DMS79 (cell line): ENCODE results near the gene ZNF223.
A peak's percentile ranks its signal among the peaks of the same experiment; 100 is the strongest.

Experiments
- DNase-seq: peaks from one replicate; lab custom pipeline; 2025; lab: John Stamatoyannopoulos, UW

The ZNF223 gene

GRCh38 chr19:44051650-44052402, at the start of gene ZNF223:
Gene ZNF223 (plus strand): TSS chr19:44052036. CDS start chr19:44055177, 3,141 bp downstream.
- peak; percentile 87 for DNase-seq

- no peak for DNase-seq
Observed at GRCh38 chr19:44002212-44002565, 49.6 kb upstream of the ZNF223 start.

DNA sequence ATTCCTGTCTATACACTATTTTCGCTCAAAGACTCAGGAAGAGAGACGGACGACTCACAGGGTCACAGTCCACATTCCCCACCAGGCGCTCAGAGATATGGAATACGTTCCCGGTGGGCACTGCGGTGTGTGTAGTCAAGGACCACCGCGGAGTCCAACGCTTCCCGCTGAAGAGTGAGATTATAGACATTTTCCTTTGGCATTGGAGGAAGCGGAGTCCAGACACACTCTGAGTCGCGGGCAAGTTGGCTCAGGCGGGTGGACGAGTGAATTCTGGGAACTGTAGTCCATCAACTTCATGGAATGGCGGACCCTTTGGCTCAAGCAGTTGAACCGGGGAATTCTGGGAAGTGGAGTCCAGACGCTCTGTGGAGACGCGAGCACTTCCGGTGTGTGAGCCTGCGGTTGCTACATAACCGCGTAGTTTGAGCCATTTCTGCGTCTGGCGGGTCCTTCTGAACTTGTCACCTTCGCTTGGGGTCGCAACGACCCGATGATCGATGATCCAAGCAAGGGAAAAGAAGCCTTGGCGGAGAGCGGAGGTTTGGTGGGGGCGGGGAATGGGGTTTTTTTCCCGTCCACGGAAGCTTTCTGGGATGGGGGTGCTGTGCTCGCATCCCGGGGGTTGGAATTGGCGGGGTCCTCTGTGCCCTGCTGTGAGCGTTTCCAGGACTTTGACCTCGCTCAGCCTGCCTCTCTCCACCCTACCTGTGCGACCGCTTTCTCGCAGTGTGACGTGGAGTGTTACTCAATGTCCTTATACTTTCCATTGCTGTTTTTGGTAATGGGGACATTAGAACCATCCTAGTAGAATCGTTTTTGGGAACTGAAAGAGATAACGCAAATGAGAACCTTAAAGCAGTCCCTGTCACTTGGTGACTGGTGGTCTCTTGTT, 49.0 kb upstream of the ZNF223 start, which contains the start of gene ZNF230:
Gene ZNF230, plus strand, starts transcription at position 392 of the 895 bp plus-strand sequence. CDS start 4,122 bp downstream, outside the sequence.
- DNase-seq: peak; percentile 94

DNA sequence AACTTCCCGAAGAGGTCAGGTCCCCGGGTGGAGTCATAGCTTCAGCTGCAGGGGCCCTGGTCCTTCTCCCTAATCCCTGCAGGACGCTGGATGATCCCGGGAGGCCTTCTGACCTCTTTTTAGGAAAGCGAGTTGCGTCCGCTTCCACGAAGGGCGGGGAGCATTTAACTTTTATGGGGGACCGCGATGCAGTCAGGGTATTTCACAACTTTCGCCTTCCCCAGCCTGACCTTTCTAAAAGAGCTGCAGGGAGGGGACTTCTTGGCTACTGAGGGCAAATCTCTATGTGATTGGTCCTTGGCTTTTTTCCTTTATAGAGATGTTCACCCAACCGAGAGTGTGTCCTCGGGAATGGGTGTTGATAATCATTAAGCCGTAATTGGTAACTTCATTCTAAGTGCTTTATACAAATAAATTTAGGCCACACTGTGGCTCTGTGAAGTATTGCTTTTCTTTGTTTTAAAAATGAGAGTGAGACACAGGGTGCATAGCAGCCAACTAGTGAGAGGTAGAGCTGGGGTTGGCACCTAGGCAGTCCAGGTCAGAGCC, 48.3 kb upstream of the ZNF223 start:
- no peak for DNase-seq

DNA sequence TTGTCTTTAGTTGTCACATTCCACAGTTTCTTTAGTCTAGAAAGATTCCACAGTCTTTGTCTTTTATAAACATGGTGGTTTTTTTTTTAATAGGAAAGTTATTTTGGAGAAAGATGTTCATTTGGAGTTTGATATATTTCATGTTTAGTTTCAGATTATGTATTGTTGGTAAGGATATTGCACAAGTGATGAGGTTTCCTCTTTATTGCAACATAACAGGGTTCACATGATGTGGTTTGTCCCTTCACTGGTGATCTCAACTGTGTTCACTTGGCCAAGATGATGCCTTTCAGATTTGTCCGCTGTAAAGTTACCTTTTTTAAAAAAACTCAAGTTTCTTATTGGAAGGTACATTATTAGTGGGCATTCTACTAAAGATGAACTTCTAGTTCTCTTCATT, 45.9 kb upstream of the ZNF223 start:
- no peak for DNase-seq

- DNase-seq: no peak
Observed at GRCh38 chr19:44007473-44007872, 44.4 kb upstream of the ZNF223 start.

DNA sequence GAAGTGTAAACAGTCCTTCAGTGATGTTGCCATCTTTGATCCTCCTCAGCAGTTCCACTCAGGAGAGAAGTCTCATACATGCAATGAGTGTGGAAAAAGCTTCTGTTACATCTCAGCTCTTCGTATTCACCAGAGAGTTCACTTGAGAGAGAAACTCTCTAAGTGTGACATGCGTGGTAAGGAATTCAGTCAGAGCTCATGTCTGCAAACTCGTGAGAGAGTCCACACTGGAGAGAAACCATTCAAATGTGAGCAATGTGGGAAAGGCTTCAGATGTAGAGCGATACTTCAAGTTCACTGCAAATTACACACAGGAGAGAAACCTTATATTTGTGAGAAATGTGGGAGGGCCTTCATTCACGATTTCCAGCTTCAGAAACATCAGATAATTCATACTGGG, 41.4 kb upstream of the ZNF223 start:
- DNase-seq: no peak

- no peak for DNase-seq
Observed at GRCh38 chr19:44019498-44019897, 32.3 kb upstream of the ZNF223 start.

- DNase-seq: no peak
Observed at GRCh38 chr19:44021221-44021620, 30.6 kb upstream of the ZNF223 start.

GRCh38 chr19:44024900-44025216, 27.0 kb upstream of the ZNF223 start:
- no peak for DNase-seq

DNA sequence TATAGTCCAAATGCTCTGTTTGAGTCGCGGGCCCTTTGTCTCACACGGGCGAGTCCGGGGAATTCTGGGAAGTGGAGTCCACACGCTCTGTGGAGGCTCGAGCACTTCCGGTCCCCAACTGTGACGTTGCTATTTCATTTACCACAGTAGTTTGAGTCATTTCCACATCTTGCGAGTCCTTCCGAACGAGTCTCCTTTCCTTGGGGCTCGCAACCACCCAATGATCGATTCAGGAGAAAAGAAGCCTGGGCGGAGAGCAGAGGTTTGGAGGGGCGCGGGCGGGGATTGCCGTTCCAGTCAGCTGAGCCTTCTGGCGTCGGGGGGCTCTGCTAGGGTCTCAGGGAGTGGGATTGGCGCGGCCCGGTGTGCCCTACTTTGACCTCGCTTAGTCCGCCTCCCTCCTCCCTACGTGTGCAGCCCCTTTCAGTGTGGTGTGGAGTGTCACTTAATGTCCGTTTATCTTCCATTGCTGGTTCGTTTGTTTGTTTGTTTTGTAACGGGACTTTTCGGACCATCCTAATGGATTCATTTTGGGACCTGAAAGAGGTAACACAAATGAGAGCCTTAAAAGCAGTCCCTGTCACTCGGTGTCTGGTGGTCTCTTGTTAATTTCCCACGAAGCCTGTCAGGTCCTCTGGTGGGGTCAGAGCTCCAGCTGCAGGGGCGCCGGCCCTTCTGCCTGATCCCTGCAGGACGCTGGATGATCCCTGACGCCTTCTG, 26.5 kb upstream of the ZNF223 start, which contains the start of gene ZNF222:
Gene ZNF222, plus strand, starts transcription at position 163 of the 720 bp plus-strand sequence. Its CDS starts 58 bp downstream, at position 221.
- peak; percentile 83 for DNase-seq

- no peak for DNase-seq
Observed at GRCh38 chr19:44026622-44027021, 25.2 kb upstream of the ZNF223 start.

GRCh38 chr19:44032001-44032610, 19.7 kb upstream of the ZNF223 start:
- DNase-seq: no peak

DNA sequence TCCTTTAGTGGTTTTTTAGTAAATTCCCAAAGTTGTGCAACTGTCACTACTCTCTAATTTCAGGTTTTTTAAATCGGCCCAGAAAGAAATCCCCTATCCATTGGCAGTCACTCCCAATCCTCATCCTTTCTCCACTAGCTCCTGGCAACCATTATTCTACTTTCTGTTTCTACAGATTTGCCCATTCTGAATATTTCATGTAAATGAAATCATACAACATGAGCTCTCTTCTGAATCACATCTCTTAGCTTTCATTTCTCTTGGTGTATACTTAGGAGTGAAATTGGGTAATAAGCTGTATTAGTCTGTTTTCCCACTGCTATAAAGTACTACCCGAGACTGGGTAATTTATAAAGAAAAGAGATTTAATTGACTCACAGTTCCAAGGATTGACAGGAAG, 9.7 kb upstream of the ZNF223 start:
- no peak for DNase-seq

DNA sequence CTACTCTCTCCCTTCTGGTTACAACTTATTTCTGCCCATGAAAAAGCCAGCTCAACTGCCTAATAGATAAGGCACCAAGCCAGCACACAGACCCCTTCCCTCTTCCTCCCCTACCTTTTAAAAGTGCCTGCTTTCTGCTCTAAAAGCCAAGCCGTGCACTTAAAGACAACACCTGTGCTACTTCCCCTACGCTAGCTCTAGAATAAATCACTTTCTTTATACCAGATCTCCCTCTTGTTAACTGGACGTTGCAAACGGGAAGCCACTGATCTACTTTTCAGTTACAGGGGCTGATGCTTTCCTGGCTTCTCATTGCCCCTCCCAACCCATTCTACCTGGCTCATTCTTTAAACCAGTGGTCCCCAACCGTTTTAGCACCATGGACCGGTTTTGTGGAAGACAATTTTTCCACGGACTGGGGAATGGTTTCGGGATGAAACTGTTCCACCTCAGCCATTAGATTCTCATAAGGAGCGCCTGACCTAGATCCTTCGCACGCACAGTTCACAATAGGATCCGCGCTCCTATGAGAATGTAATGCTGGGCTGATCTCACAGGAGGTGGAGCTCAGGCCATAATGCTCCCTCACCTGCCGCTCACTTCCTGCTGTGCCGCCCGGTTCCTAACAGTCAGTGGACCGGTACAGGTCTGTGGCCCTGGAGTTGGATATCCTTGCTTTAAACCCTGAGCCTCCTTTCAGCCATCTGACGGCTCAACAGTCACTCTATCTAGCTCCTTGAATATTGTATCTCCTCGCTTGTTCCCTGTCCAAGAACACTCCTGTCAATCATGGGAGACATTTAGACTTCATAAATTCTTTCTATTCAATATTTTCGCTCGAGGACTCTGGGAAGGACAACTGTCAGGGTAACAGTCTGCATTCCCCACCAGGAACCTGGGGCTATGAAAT, 841 bp upstream of the ZNF223 start:
- DNase-seq: peak; percentile 48

- no peak for DNase-seq
Observed at GRCh38 chr19:44055870-44056269, 4.0 kb downstream of the ZNF223 start.

GRCh38 chr19:44059229-44059628, 7.4 kb downstream of the ZNF223 start:
- DNase-seq: no peak

DNA sequence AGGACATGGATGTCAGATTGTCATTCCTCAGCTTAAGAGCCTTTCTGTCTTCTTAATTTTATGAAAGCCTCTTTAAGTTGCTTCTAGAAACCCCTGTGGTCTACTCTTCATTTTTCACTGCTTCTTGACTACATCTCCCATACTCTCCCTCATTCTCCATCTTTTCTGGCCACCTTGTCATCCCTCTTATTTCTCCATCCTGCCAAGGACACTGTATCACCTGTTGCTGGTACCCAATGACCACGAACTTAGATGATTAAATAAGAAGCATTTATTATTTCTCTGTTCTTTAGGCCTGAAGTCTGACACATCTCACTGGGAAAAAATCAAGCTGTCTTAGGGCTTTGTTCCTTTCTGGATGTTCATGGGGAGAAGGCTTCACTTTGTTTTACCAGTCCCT, 9.2 kb downstream of the ZNF223 start:
- DNase-seq: no peak

DNA sequence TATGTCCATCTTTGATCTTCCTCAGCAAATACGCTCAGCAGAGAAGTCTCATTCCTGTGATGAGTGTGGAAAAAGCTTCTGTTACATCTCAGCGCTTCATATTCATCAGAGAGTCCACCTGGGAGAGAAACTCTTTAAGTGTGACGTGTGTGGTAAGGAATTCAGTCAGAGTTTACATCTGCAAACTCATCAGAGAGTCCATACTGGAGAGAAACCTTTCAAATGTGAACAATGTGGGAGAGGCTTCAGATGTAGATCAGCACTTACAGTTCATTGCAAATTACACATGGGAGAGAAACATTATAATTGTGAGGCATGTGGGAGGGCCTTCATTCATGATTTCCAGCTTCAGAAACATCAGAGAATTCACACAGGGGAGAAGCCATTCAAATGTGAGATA, 14.5 kb downstream of the ZNF223 start:
- no peak for DNase-seq

- no peak for DNase-seq
Observed at GRCh38 chr19:44069415-44069814, 17.6 kb downstream of the ZNF223 start.
